Heart left ventricle (tissue), 13 donors: Measurements from ENCODE around the gene CLDN24.

Experiments
- POLR2A ChIP-seq, 2 donors: fragments of 450-650 bp; IDR thresholded peaks; one replicate each; pipeline ENCODE4 v1.6.1; 2017; ENCODE audit warnings: antibody characterized with exemption in 2 of 2, mild to moderate bottlenecking in 2 of 2, moderate library complexity in 2 of 2
- TF ChIP-seq, protein P1 (sequence below), 12 donors: fragments of 200-600 bp; sonication (generic) in 4 of 12; IDR thresholded peaks; one replicate each; pipeline versions ENCODE4 v1.5.0 to v1.8.0; 2018 to 2022; ENCODE audit warnings: antibody characterized with exemption in 12 of 12, mild to moderate bottlenecking in 5 of 12
- donor health status: ischemic (EF 13 %, LVEDD 7.1; RV severe dilation, severe dysfunction).
- donor health status: DM: no; HTN: yes; CAD: no.
- donor health status: DM: no; HTN: no; CAD: no.
- donor health status: ischemic (EF 25% LVEDD 6.9; RV normal size, moderate dysfunction).
- donor health status: ischemic (EF 25% LVEDD 5.7; RV mildly dilated, moderate dysfunction).
- donor health status: ischemic (EF 35%, LVEDD 5.7; RV mildly dilated, moderate dysfunction).
- donor health status: nonischemic (EF 11% LVEDD 7.7; RV severe dilation, severe dysfunction).
- donor health status: DM: yes; HTN: yes; CAD: no.
- donor health status: PGD.
- donor health status: ischemic (EF 29% LVEDD 5.4; RV normal size, mild dysfunction).
- donor health status: nonischemic (EF 23%, LVEDD 6.1; RV moderate dilation, normal function).

- TF ChIP-seq, protein P1, sequence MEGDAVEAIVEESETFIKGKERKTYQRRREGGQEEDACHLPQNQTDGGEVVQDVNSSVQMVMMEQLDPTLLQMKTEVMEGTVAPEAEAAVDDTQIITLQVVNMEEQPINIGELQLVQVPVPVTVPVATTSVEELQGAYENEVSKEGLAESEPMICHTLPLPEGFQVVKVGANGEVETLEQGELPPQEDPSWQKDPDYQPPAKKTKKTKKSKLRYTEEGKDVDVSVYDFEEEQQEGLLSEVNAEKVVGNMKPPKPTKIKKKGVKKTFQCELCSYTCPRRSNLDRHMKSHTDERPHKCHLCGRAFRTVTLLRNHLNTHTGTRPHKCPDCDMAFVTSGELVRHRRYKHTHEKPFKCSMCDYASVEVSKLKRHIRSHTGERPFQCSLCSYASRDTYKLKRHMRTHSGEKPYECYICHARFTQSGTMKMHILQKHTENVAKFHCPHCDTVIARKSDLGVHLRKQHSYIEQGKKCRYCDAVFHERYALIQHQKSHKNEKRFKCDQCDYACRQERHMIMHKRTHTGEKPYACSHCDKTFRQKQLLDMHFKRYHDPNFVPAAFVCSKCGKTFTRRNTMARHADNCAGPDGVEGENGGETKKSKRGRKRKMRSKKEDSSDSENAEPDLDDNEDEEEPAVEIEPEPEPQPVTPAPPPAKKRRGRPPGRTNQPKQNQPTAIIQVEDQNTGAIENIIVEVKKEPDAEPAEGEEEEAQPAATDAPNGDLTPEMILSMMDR (IDR thresholded peaks at IDR 0.05): no peak
- no peak for TF ChIP-seq POLR2A (IDR thresholded peaks at IDR 0.05)
These were observed 15.6 kb upstream of the CLDN24 start for GRCh38 chr4:183337833-183338232.
